PC-3 (cell line): ENCODE data around the gene SPIRE2.

Experiments used
- CTCF ChIP-seq: fragments of 300-600 bp; sonication (generic); conservative IDR thresholded peaks from 2 replicates; pipeline ENCODE4 v1.5.1; 2017; ENCODE audit warnings: antibody characterized with exemption, low read depth, mild to moderate bottlenecking, low read length
- EZH2 ChIP-seq: fragments of 300-600 bp; sonication (generic); IDR thresholded peaks from one replicate; pipeline ENCODE4 v1.6.1; 2017; ENCODE audit warnings: antibody characterized with exemption, mild to moderate bottlenecking, low read length; ENCODE audit not compliant: unreplicated experiment
- EZH2phosphoT487 ChIP-seq: fragments of 300-600 bp; sonication (generic); IDR thresholded peaks from 2 replicates; pipeline ENCODE4 v1.6.1; 2018; ENCODE audit warnings: mild to moderate bottlenecking, antibody characterized with exemption, low read length, borderline replicate concordance

- TF ChIP-seq EZH2 (no peak), CTCF (no peak), EZH2phosphoT487 (no peak)
Observed at GRCh38 chr16:89795676-89796075, 32.6 kb upstream of the SPIRE2 start.
